Stimulated activated CD4-positive, alpha-beta T cell treated with anti-CD3 and anti-CD28 coated beads, Interleukin-4, amount 100 ng/mL, for 1 hour (primary cell): ENCODE data around the gene KRT5.

Source experiments
- DNase-seq: peaks from one replicate; pipeline ENCODE4 v3.0.0-alpha.2; 2020

The KRT5 gene

GRCh38 chr12:52535574-52535973, 15.4 kb upstream of the KRT5 start:
- DNase-seq = no peak

- no peak for DNase-seq
Observed at GRCh38 chr12:52534482-52534881, 14.3 kb upstream of the KRT5 start.

DNA sequence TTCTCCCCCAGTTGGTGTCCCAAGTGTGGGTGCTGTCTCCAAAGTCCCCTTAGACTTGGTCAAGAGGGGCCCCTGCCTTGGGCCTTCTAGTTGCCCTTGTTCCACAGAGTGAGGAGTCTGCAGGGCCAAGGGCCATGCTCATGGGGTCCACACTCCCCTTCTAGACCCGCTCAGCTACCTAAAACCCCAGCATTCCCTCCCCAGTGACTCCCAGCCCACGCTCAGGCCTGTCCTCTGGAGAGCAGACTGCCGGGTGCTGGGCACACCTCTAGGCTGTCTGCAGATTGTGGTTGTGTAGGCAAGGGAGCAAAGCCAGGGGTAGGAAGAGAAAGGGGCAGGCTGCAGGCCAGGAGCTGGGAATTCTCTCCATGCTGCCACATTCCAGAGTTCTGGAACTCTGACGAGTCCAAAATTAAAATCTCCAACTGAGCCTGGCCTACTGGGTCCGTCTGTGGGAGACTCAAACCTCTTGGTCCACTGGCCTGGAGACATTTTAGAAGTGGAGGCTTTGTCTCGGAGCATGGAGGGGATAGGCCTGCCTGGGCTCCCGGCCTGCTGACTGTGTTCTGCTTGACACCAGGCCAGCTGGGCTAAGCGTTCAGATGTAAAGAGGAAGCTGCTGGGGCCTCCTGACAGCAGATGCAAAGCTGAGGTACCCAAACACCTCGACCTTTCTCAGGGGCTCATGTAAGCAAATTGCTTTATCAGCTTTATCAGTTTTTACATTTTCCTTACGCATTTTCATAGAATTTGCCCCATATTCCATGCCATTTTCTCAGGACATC, 13.7 kb upstream of the KRT5 start:
- no peak for DNase-seq

DNA sequence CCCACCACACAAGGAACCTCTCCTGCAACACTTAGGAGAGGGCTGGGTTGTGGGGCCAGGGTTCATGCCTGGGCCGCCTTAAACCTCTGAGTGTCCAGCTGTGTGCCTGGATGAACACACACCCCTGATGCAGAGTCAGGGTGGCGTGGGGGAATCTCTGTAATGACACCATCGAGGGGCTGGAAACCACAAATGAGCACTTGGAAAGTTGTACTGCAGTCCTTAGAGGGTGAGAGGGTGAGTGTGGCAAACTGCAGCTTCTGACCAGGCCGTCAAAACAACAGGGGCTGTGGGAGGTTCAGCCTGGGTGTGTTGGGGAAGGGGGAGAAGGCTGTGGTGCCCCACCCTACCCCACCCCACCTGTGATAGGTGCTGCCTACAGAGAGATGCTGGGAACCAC, 12.4 kb upstream of the KRT5 start:
- DNase-seq = no peak

GRCh38 chr12:52531566-52532300, 11.5 kb upstream of the KRT5 start:
- no peak for DNase-seq

DNA sequence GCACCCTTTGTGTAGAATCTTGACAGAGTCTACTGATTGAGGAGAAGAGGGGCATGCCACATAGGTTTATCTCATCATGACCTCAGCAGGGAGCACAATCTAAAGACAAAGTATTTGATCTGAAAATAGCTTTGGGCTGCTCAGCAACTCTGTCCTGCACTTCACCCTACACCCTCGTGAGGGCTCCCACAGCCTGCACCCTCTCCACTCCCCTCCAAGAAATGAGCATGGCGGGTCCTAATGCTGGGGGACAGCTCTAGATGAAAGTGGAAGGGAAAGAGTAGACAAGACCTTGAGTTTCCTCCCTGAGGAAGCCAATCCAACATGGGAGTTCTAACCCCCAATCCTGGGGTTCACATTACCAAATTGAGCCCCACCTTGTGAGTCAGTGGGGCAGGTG, 10.7 kb upstream of the KRT5 start:
- no peak for DNase-seq

DNA sequence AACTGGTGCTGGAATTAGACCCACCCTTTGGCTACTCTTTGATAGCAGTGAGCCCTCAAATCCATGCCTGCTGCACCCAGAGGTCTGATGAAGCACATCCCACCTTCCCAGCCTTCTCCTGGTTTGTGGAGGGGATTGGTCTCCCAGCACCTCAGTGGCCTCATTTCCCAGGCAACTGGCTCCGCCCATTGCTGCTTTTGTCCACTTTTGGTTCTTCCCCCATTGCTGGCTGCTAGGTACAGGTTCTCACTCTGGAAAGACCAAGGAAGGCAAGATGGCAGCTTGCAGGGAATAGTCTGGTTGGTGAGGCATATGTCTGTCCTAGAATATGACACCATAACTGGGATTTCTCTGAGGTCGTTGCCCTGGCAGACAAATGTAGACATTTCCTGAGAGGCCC, 10.2 kb upstream of the KRT5 start:
- DNase-seq = no peak

DNA sequence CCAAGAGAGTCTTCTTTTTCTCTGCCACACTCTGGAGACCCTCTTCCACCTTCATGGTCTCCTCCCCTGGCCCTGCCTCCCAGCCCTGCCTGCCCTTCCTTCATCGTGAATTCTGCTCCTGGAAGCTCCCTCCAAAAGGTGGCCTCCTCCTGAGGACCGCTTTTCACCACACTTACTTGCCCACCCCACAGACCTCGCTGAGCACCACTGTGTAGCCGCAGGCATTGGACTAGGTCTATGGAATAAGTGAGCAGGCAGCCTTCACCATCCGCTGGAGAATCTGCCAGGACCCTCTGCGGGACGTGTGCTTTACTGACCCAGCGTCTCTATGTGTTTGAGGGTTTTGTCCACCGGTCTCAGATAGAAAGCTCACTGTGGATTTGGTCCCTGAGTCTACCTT, 9.7 kb upstream of the KRT5 start:
- no peak for DNase-seq

DNA sequence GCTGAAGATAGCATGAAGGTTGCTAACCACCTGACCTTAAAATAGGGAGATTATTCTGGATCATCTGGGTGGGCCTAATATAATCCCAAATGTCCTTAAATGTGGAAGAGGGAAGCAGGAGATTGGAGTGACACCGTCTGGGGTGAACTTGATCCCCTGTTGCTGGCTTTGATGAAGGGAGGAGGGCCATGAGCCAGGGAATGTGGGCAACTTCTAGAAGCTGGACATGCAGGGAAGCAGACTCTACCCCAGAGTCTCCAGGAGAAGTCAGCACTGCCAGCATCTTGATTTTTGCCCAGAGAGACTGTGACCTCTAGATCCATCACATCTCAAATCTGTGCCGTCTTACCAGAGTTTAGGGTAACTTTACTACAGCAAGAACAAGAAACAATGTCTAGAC, 9.2 kb upstream of the KRT5 start:
- no peak for DNase-seq

GRCh38 chr12:52528641-52529143, 8.5 kb upstream of the KRT5 start:
- DNase-seq = no peak

GRCh38 chr12:52527121-52527800, 7.1 kb upstream of the KRT5 start:
- DNase-seq = no peak

GRCh38 chr12:52526511-52526951, 6.3 kb upstream of the KRT5 start:
- DNase-seq = no peak

- no peak for DNase-seq
Observed at GRCh38 chr12:52525661-52526499, 5.7 kb upstream of the KRT5 start.

- no peak for DNase-seq
Observed at GRCh38 chr12:52524898-52525591, 4.9 kb upstream of the KRT5 start.

DNA sequence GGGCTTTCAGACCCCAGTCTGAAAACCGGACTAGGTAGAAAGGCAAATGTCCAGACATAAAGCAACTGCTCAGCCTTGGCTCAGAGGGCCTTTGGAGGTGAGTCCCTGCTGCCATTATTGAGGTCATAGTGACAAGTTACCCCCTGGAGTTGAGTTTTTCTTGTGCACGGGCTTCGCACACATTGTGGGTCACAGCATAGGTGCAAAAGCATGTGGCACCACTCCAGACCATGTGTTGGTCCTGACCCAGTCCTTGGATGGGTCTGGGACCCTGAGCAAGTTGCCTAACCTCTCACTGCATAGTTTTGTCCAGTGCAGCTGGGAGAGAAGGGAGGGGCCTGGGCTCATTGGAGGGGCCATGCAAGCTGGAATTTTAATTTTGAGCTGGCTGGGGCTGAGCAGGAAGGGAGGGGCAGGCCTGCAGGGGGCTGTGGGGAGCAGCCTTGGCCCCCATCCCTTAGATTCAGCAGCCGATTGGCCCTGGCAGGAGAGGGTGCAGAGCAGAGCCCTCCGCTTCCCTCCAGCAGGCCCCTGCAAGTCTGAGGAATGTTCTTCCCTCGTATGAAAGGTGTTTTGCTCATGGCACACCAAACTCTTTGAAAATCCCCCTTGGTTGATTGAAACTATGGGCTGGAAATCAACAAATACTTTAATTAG, 4.2 kb upstream of the KRT5 start:
- no peak for DNase-seq

- DNase-seq = no peak
Observed at GRCh38 chr12:52523824-52524223, 3.6 kb upstream of the KRT5 start.

DNA sequence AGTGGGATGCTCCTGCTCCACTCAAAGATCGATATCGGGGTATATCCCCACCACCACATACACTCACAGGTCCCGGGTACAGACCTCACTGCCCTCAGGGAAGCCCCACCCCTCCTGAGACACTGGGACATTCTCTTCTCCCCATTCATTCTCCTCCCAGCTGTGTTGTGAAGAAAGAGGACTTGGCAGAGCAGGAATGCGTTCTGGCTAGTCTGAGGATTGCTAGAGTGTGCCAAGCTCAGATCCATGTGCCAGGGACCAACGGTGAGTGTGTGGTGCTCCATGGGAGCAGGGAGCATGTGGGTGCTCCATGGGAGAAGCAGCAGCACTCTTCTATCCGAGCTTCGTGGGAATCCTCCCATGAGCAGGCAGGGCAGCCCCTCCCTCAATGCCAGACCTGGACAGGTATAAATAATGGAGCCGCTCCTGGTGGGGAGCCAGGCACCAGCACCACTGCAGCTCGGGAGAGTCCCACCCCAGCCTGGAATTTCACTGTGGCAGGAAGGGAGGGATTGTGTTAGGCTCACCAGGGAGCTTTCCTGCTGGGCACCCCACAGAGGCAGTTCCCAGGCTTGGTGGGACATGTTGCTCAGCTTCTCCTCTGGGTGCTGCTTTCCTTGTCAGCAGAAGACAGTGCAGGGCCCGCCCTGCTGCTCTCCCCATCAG, 2.3 kb upstream of the KRT5 start:
- DNase-seq = no peak

- no peak for DNase-seq
Observed at GRCh38 chr12:52521568-52522266, 1.5 kb upstream of the KRT5 start.

DNA sequence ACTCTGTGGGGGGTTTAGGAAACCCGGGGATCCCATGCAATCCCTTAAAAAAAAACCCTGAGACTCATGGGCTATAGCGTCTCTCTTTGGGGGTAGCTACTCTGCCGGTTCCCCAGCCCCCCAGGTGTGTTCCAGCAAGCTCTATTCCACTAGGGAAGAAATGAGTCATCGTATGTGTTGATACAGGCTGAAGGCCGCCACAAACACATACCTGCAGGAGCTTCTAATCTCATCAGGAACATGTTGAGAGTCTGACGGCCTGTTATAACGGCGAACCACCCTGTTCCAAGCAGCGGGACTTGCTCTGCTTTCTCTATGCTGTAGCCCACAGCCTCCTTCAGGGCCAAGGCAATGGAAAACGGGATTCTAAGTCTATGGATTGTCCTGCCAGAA, 977 bp upstream of the KRT5 start:
- DNase-seq = no peak

DNA sequence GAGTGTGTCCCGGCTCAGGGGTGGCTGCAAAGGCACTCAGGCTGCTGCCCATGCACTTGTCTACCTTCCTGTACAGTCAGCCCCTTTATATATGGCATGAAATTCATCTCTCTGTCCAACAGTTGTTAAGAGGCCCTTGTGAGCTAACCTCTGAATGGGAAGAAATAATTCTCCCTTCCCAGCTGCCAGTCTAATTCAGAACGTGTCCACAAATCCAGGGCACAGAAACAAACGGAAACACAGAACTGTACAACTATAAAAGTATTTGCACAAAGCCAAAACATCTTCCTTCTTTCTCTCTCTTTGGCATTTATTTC, 849 bp downstream of the KRT5 start:
- no peak for DNase-seq
